ENCODE data around the gene ATN1. TPM values are rescaled to one million over a fixed set of nuclear protein-coding genes. Genes with fewer than 3 reads are reported as not detected.

ATN1 gene
- total RNA-seq, 1 experiment from 2014 or later, result 84.7 TPM

DNA sequence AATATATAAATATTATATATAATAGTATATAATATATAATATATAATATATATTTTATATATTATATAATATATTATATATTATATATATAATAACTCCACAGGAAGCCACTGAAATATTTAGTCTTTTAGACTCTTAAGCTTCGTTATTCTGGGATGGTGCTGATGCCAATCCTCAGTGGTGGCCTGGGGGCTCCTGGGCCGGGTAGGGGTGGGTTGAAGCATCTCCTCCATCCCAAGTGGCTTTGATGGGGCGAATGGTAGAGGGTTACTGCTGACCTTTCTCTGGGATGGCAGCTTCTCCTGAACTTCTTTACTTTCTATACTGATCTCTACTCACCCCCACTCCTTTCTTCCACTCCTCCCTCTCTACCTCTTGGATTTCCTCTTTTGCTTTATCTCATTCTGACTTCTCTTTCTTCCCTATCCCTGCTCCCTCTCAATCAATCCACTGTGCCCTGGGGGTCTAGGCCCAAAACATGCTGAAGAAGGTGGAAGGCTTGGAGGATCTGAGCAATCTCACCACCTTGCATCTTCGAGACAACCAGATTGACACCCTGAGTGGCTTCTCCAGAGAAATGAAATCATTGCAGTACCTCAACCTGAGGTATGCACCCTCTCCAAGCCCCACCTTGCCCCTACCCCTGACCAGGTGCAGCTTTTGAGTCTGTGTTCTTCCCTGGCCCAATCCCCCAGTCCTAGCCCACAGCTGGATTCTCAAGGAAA lies 18.2 kb upstream of the ATN1 start:
- H3K27me3 Mint-ChIP-seq (ENCODE audit: insufficient read depth, unreplicated experiment), result peaks cover 11% of the 10 kb centered on the region
- CTCF ChIA-PET, result interaction anchor here (1.0 to 3.1 kb wide), 3 partner anchors 8 to 192 kb away, joined by 3 to 15 read pairs (median 3); no protein-coding TSS in a partner anchor
- H3K4me1 Mint-ChIP-seq (ENCODE audit: insufficient read depth, unreplicated experiment), result peaks cover 2% of the 10 kb centered on the region
- no peak overlapping the region for H3K4me3 Mint-ChIP-seq (ENCODE audit: unreplicated experiment)
- TF ChIP-seq, protein P1, sequence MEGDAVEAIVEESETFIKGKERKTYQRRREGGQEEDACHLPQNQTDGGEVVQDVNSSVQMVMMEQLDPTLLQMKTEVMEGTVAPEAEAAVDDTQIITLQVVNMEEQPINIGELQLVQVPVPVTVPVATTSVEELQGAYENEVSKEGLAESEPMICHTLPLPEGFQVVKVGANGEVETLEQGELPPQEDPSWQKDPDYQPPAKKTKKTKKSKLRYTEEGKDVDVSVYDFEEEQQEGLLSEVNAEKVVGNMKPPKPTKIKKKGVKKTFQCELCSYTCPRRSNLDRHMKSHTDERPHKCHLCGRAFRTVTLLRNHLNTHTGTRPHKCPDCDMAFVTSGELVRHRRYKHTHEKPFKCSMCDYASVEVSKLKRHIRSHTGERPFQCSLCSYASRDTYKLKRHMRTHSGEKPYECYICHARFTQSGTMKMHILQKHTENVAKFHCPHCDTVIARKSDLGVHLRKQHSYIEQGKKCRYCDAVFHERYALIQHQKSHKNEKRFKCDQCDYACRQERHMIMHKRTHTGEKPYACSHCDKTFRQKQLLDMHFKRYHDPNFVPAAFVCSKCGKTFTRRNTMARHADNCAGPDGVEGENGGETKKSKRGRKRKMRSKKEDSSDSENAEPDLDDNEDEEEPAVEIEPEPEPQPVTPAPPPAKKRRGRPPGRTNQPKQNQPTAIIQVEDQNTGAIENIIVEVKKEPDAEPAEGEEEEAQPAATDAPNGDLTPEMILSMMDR (IDR thresholded peaks at IDR 0.05; ENCODE audit: unreplicated experiment), result no peak
- BruUV-seq (replicated peaks), result no TSS peak
- H3K27ac Mint-ChIP-seq (ENCODE audit: low read depth, unreplicated experiment), result no peak overlapping the region
- no peak for DNase-seq (ENCODE audit: unreplicated experiment)
- intact Hi-C loops (cut with micrococcal nuclease), result no loop called here
- no peaks in the 10 kb centered on the region for H3K36me3 Mint-ChIP-seq (ENCODE audit: insufficient read depth, unreplicated experiment)
- H3K9me3 Mint-ChIP-seq (ENCODE audit: unreplicated experiment), result no peaks in the 10 kb centered on the region
- POLR2A ChIA-PET, result interaction anchor here (1.1 to 3.1 kb wide), 4 partner anchors 16 to 53 kb away, joined by 3 to 11 read pairs (median 4); partner anchors contain the start of gene SPSB2

DNA sequence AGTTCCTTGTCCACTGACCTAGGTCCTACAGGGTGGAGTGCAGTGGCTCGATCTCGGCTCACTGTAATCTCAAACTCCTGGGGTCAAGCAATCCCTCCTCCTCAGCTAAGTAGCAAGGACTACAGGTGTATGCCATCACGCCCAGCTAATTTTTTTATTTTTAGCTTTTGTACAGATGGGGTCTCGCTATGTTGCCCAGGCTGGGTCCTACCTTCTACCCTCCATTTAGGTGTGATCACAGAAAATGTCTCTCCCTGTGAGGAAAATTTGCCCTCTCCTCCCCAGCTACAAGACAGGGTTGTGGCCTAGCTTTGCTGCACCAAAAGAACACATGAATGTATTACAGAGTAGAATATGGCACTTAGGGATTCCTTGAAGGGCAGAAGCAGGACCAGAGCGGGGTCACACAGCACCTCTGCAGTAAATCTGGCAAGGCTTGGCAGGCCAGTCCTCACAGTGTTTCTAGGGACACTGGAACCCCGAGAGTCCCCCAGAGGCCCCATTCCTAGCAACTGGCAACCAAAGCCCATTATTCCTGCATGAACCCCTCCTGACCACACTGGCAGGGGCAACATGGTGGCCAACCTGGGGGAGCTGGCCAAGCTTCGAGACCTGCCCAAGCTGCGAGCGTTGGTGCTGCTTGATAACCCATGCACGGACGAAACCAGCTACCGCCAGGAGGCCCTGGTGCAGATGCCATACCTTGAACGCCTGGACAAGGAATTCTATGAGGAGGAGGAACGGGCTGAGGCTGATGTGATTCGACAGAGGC lies 15.4 kb upstream of the ATN1 start:
- DNase-seq (ENCODE audit: unreplicated experiment), result no peak
- Mint-ChIP-seq H3K36me3 (ENCODE audit: insufficient read depth, unreplicated experiment) (no peaks in the 10 kb centered on the region), H3K27ac (ENCODE audit: low read depth, unreplicated experiment) (no peak overlapping the region), H3K9me3 (ENCODE audit: unreplicated experiment) (no peaks in the 10 kb centered on the region), H3K27me3 (ENCODE audit: insufficient read depth, unreplicated experiment) (peaks cover 11% of the 10 kb centered on the region), H3K4me1 (ENCODE audit: insufficient read depth, unreplicated experiment) (peaks cover 8% of the 10 kb centered on the region), H3K4me3 (ENCODE audit: unreplicated experiment) (no peak overlapping the region)
- intact Hi-C loops (cut with micrococcal nuclease), result no loop called here
- ChIA-PET CTCF (interaction anchor here (0.6 to 2.5 kb wide), 4 partner anchors 9 to 996 kb away, joined by 3 to 16 read pairs (median 7); no protein-coding TSS in a partner anchor), POLR2A (interaction anchor here (0.5 to 1.4 kb wide), 6 partner anchors 10 to 61 kb away, joined by 3 to 4 read pairs (median 3); partner anchors contain the start of genes C12orf57, CDCA3, RNU7-1 and SPSB2)
- BruUV-seq (replicated peaks), result no TSS peak
- TF ChIP-seq, protein P1 (IDR thresholded peaks at IDR 0.05; ENCODE audit: unreplicated experiment), result no peak

DNA sequence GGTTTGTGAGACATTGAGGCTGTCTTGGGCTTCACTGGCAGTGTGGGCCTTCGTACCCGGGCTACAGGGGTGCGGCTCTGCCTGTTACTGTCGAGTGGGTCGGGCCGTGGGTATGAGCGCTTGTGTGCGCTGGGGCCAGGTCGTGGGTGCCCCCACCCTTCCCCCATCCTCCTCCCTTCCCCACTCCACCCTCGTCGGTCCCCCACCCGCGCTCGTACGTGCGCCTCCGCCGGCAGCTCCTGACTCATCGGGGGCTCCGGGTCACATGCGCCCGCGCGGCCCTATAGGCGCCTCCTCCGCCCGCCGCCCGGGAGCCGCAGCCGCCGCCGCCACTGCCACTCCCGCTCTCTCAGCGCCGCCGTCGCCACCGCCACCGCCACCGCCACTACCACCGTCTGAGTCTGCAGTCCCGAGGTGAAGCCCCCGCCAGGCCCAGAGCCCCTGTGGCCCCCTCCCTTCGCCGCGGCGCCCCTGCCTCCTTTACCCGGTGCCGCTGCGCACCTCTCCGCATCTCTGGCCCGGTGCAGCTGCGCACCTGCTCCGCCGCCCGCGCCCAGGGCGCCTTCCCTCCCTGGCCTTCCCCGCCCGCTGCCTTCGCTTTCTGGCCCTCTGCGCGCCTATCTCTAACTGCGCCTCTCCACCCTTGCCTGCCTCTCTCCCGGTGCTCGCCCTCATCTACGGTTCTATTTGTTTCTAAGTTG lies 13.4 kb upstream of the ATN1 start, which contains the start of gene ENO2:
TSS of gene ENO2 (plus strand) at position 335 of the 701 bp plus-strand sequence. CDS start 1,253 bp downstream, outside the sequence.
- DNase-seq (ENCODE audit: unreplicated experiment), result peak; percentile 47
- H3K9me3 Mint-ChIP-seq (ENCODE audit: unreplicated experiment), result no peaks in the 10 kb centered on the region
- ChIA-PET POLR2A (interaction anchor here (0.6 to 1.2 kb wide), 3 partner anchors 12 to 23 kb away, joined by 3 read pairs; no protein-coding TSS in a partner anchor), CTCF (no interaction called here)
- intact Hi-C loops (cut with micrococcal nuclease), result no loop called here
- no TSS peak for BruUV-seq (replicated peaks)
- peaks cover 11% of the 10 kb centered on the region for H3K27me3 Mint-ChIP-seq (ENCODE audit: insufficient read depth, unreplicated experiment)
- peaks cover 9% of the 10 kb centered on the region for H3K4me1 Mint-ChIP-seq (ENCODE audit: insufficient read depth, unreplicated experiment)
- TF ChIP-seq, protein P1 (IDR thresholded peaks at IDR 0.05; ENCODE audit: unreplicated experiment), result no peak
- no peak within 1 kb of the TSS for H3K27ac Mint-ChIP-seq (ENCODE audit: low read depth, unreplicated experiment)
- H3K36me3 Mint-ChIP-seq (ENCODE audit: insufficient read depth, unreplicated experiment), result no peaks in the 10 kb centered on the region
- peak within 1 kb of the TSS; percentile 79 for H3K4me3 Mint-ChIP-seq (ENCODE audit: unreplicated experiment)
